GM23338 (cell line): ENCODE results near the gene KPNA4. TPM values are rescaled to one million over a fixed set of nuclear protein-coding genes. Genes with fewer than 3 reads are reported as not detected.

Experiments
- ATAC-seq: fragments of 200-7000 bp; cut with Tn5 transposase; 3 replicates; pipeline ENCODE4 v1.9.1; 2020
- DNase-seq: peaks from one replicate; pipeline ENCODE4 v3.0.0-alpha.2; 2015; ENCODE audit warnings: low spot score
- H2AFZ ChIP-seq: fragments of 200-600 bp; sonication (generic); 2 replicates; pipeline ENCODE4 v1.8.0; 2016; ENCODE audit warnings: antibody characterized with exemption, mild to moderate bottlenecking, moderate library complexity
- H3F3A ChIP-seq: fragments of 200-600 bp; sonication (generic); replicated peaks from 2 replicates; pipeline ENCODE4 v1.8.0; 2017; ENCODE audit warnings: antibody characterized with exemption, mixed run types, low read depth
- H3K27ac ChIP-seq: fragments of 200-600 bp; sonication (generic); 2 replicates; pipeline ENCODE4 v1.6.1; 2016; ENCODE audit warnings: low read depth
- H3K27me3 ChIP-seq: fragments of 200-600 bp; sonication (generic); 2 replicates; pipeline ENCODE4 v1.8.0; 2016; ENCODE audit warnings: mild to moderate bottlenecking, mixed run types, moderate library complexity; ENCODE audit not compliant: insufficient read depth
- H3K36me3 ChIP-seq: fragments of 200-600 bp; sonication (generic); 2 replicates; pipeline ENCODE4 v1.8.0; 2016; ENCODE audit warnings: mild to moderate bottlenecking; ENCODE audit not compliant: insufficient read depth
- H3K4me1 ChIP-seq: fragments of 200-600 bp; sonication (generic); 2 replicates; pipeline ENCODE4 v1.8.0; 2016; ENCODE audit warnings: mild to moderate bottlenecking, moderate library complexity; ENCODE audit not compliant: insufficient read depth
- H3K4me2 ChIP-seq: fragments of 200-600 bp; sonication (generic); 2 replicates; pipeline ENCODE4 v1.7.1; 2017; ENCODE audit warnings: mixed run types
- H3K4me3 ChIP-seq: fragments of 200-600 bp; sonication (generic); 2 replicates; pipeline ENCODE4 v1.6.1; 2016; ENCODE audit warnings: mixed run types
- H3K79me2 ChIP-seq: fragments of 200-600 bp; sonication (generic); replicated peaks from 2 replicates; pipeline ENCODE4 v1.8.0; 2017; ENCODE audit warnings: mild to moderate bottlenecking; ENCODE audit not compliant: insufficient read depth
- H3K9me2 ChIP-seq: fragments of 200-600 bp; sonication (generic); 2 replicates; pipeline ENCODE4 v1.8.0; 2017; ENCODE audit not compliant: insufficient read depth
- H4K20me1 ChIP-seq: fragments of 200-600 bp; sonication (generic); replicated peaks from 2 replicates; pipeline ENCODE4 v1.8.0; 2017; ENCODE audit warnings: mild to moderate bottlenecking; ENCODE audit not compliant: insufficient read depth
- H3K27ac Mint-ChIP-seq: 2 replicates; pipeline ENCODE4 v1.8.0; 2020; ENCODE audit warnings: inconsistent platforms, mild to moderate bottlenecking, moderate library complexity, mixed read lengths
- H3K27me3 Mint-ChIP-seq: 3 replicates; pipeline ENCODE4 v1.8.0; 2022; ENCODE audit warnings: low read depth, mild to moderate bottlenecking, moderate library complexity, mixed read lengths, inconsistent platforms; ENCODE audit not compliant: insufficient read depth, poor library complexity
- H3K36me3 Mint-ChIP-seq: 3 replicates; pipeline ENCODE4 v1.8.0; 2021; ENCODE audit warnings: low read depth, mild to moderate bottlenecking, inconsistent platforms, moderate library complexity, mixed read lengths
- H3K4me1 Mint-ChIP-seq: 3 replicates; pipeline ENCODE4 v1.8.0; 2020; ENCODE audit warnings: mild to moderate bottlenecking, inconsistent platforms, mixed read lengths
- H3K4me3 Mint-ChIP-seq: 3 replicates; pipeline ENCODE4 v1.8.0; 2021; ENCODE audit warnings: moderate library complexity, mild to moderate bottlenecking, inconsistent platforms, mixed read lengths
- H3K9me3 Mint-ChIP-seq: 3 replicates; pipeline ENCODE4 v1.8.0; 2020; ENCODE audit warnings: moderate library complexity, mild to moderate bottlenecking, inconsistent platforms, mixed read lengths
- CREB1 ChIP-seq: fragments of 250-450 bp; sonication (Bioruptor Pico); IDR thresholded peaks from 2 replicates; pipeline ENCODE4 v1.5.0; 2020; ENCODE audit warnings: low read depth, mild to moderate bottlenecking, moderate library complexity
- CTCF ChIP-seq, 2 experiments: fragments of 200-600 bp in 1 of 2; sonication (generic) in 1 of 2; conservative IDR thresholded peaks; 2 replicates each; pipeline versions ENCODE4 v1.5.1 to v1.6.1; 2016 to 2017; ENCODE audit warnings: antibody characterized with exemption in 2 of 2, low read depth in 2 of 2, mild to moderate bottlenecking in 2 of 2, moderate library complexity in 1 of 2
- ETS1 ChIP-seq: IDR thresholded peaks from 2 replicates; pipeline ENCODE4 v1.6.1; 2016; ENCODE audit warnings: antibody characterized with exemption
- EZH2 ChIP-seq: fragments of 200-600 bp; sonication (generic); IDR thresholded peaks from one replicate; pipeline ENCODE4 v1.8.0; 2017; ENCODE audit warnings: antibody characterized with exemption, mild to moderate bottlenecking, low read depth; ENCODE audit not compliant: unreplicated experiment
- EZH2phosphoT487 ChIP-seq: fragments of 200-600 bp; sonication (generic); IDR thresholded peaks from one replicate; pipeline ENCODE4 v1.8.1; 2018; ENCODE audit warnings: antibody characterized with exemption; ENCODE audit not compliant: unreplicated experiment
- JUNB ChIP-seq: IDR thresholded peaks from one replicate; pipeline ENCODE4 v1.6.1; 2016; ENCODE audit warnings: antibody characterized with exemption; ENCODE audit not compliant: unreplicated experiment
- NANOG ChIP-seq: IDR thresholded peaks from 2 replicates; pipeline ENCODE4 v1.6.1; 2016; ENCODE audit warnings: antibody characterized with exemption, borderline replicate concordance
- POLR2AphosphoS5 ChIP-seq: IDR thresholded peaks from 2 replicates; pipeline ENCODE4 v1.6.1; 2016; ENCODE audit warnings: antibody characterized with exemption, low read depth
- REST ChIP-seq: IDR thresholded peaks from one replicate; pipeline ENCODE4 v1.6.1; 2018; ENCODE audit warnings: antibody characterized with exemption; ENCODE audit not compliant: unreplicated experiment
- STAT1 ChIP-seq: IDR thresholded peaks from one replicate; pipeline ENCODE4 v1.6.1; 2016; ENCODE audit warnings: antibody characterized with exemption; ENCODE audit not compliant: unreplicated experiment
- ZNF114 ChIP-seq: fragments of 250-450 bp; sonication (Bioruptor Pico); IDR thresholded peaks from 2 replicates; pipeline ENCODE4 v1.5.0; 2020; ENCODE audit warnings: mild to moderate bottlenecking, moderate library complexity
- ZNF331 ChIP-seq: fragments of 250-450 bp; sonication (Bioruptor Pico); IDR thresholded peaks from 2 replicates; pipeline ENCODE4 v1.5.0; 2020; ENCODE audit warnings: low read depth, mild to moderate bottlenecking, moderate library complexity
- ZNF462 ChIP-seq: fragments of 250-450 bp; sonication (Bioruptor Pico); IDR thresholded peaks from 2 replicates; pipeline ENCODE4 v1.5.0; 2020; ENCODE audit warnings: mild to moderate bottlenecking, moderate library complexity
- polyA plus RNA-seq: library from polyadenylated mRNA; unstranded; fragments of >200 nt; fragmentation: Nextera tagmentation; extraction: Ambion mirVana; gene quantifications from 2 replicates; pipeline ENCODE4 v1.2.1, GENCODE V29; 2016
- total RNA-seq: library from RNA; depleted of rRNA; stranded (reverse); fragments of >200 nt; shearing (Covaris generic); gene quantifications from 2 replicates; pipeline ENCODE4 v1.2.3, GENCODE V29; 2014

The KPNA4 gene
- total and polyA plus RNA-seq, 2 experiments from 2014 or later = 17.8 to 36.2 TPM

- DNase-seq = no peak
- Histone ChIP-seq H3K79me2 (peaks cover 66% of the 10 kb centered on the region), H3K27me3 (no peaks in the 10 kb centered on the region), H3K9me2 (no peaks in the 10 kb centered on the region), H3K4me2 (peak overlapping the region; percentile 80), H4K20me1 (peaks cover 8% of the 10 kb centered on the region; the same call in 1 of the 2 replicates), H3K27ac (no peak overlapping the region), H3F3A (no peaks in the 10 kb centered on the region), H3K36me3 (peaks cover 16% of the 10 kb centered on the region), H3K4me3 (peak overlapping the region; percentile 65), H3K4me1 (peaks cover 10% of the 10 kb centered on the region), H2AFZ (no peak overlapping the region)
- Mint-ChIP-seq H3K4me3 (peak overlapping the region; percentile 97), H3K9me3 (peaks cover 7% of the 10 kb centered on the region; the same call in 1 of the 3 replicates), H3K36me3 (peaks cover 57% of the 10 kb centered on the region), H3K4me1 (peaks cover 16% of the 10 kb centered on the region), H3K27me3 (peaks cover 2% of the 10 kb centered on the region), H3K27ac (no peak overlapping the region)
- TF ChIP-seq CREB1 = no peak
- no peak for TF ChIP-seq NANOG
- no peak for TF ChIP-seq EZH2
- no peak for TF ChIP-seq ZNF114
- TF ChIP-seq EZH2phosphoT487 = no peak
- TF ChIP-seq STAT1 = no peak
- no peak for TF ChIP-seq ZNF331
- TF ChIP-seq ETS1 = no peak
- no peak for TF ChIP-seq JUNB
- TF ChIP-seq REST = no peak
- TF ChIP-seq ZNF462 (CRISPR knock-in tag) = no peak
- TF ChIP-seq POLR2AphosphoS5 = no peak
- no peak for TF ChIP-seq CTCF (conservative IDR thresholded peaks at IDR 0.05; ENCODE audit: low read depth in 2 of 2)
- ATAC-seq = no peak
These were observed 117.8 kb downstream of the KPNA4 start for GRCh38 chr3:160447544-160447943.
